G401.6 (cell line): ENCODE results near the gene PAH.

Source experiments
- FAIRE-seq: peaks from 2 replicates; lab custom pipeline; 2012; peaks lifted over from hg19 to GRCh38; lab: Jason Lieb, UNC

Gene PAH

DNA sequence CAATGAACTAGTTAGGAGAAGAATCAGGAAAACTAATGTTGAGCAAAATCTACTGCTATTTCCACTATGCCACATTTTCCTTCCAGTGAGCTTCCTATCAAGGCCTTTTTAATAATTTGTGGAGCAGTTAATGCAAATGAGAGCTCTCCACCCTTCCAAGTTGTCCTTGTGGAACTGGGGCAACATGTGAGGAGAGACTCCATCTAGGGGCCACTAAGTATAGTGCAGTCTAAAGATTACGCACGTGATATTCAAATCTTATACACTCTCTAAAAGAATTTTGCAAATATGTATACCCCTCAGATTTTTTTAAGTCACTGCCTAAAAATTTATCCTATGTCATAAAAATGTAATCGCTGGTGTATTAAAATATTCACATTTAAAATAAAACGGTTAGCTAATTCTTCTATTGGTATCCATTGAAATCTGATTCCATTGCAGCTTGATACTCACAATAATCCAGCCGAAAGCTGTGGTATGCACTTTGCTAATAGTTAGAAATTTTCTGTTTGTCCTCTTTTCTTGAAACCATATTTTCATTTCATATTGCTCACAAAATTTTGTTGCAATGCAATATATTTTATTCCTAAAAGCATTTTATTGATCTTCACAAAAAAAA lies 100.1 kb downstream of the PAH start:
- FAIRE-seq: peak; percentile 65

DNA sequence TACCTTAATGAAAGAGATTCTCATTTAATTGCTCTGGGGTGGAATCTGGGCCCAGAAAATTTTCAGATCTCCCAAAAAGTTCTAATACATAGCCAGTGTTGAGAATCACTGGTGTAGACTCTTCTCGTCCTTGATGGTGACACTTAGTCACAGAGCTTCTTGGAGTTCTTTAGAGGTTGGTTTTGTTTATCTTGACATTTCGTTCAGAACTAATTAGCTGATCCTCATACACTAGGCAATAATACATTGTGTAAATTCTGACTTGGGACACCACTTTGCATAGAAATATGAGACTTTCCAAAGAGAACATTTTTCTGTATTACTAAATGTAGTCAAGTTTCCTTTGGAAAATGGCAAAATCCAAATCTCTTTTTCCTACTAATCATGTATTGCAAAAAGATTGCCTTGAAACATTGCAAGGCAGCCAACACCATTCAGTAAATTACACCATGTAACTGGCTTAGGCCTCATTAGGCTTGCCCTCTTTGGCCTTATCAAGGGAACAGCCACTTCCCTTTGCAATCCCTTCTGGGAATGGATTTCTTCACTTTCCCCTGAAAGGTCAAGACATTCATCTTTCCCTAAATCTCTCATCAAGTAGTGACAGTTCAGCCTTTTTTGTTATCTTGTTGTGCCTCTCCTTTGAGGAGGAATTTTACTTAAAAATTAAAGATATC lies 102.2 kb downstream of the PAH start:
- FAIRE-seq: no peak

DNA sequence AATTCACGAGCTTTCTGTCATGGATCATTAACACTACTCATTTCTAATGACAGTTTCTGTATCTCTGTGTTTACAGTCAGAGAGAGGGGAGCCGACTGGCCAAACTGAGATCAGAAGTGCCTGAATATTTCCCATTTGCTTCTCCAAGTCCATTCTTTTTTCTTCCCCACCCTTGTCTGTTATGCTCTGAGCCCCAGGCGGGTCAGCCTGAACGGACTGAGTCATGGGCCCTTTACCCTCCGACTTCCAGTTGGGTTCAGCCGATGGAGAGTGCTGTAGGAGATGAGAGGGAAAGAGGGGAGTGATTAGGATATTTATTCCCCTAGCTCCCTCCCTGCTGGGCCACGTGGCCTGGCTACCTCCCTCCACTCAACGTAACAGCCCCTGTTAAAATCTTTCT lies 104.7 kb downstream of the PAH start:
- no peak for FAIRE-seq

GRCh38 chr12:102811110-102811737 lies 105.8 kb downstream of the PAH start:
- peak; percentile 33 for FAIRE-seq

GRCh38 chr12:102808412-102808811 lies 108.6 kb downstream of the PAH start:
- FAIRE-seq: no peak

- FAIRE-seq: no peak
Observed at GRCh38 chr12:102806592-102806991, 110.5 kb downstream of the PAH start.

DNA sequence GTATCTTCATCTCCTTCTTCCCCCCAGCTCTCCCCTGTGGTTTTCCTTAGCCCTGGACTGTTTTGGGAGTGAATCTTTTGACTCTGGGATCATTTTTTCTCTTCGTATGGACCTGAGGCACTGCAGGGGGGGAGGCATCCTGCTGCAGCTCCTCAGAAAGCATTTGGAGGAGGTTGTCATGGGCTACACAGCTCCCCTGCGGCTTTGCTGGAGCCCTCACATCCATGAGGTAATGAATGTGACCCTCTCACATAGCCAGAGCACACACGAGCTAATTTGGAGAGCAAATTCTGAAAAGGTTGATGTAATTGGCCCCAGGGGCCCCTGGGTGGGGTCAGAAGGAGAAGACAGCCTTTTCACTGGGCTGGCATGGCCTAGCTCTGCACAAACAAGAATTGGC lies 110.9 kb downstream of the PAH start:
- FAIRE-seq: no peak

DNA sequence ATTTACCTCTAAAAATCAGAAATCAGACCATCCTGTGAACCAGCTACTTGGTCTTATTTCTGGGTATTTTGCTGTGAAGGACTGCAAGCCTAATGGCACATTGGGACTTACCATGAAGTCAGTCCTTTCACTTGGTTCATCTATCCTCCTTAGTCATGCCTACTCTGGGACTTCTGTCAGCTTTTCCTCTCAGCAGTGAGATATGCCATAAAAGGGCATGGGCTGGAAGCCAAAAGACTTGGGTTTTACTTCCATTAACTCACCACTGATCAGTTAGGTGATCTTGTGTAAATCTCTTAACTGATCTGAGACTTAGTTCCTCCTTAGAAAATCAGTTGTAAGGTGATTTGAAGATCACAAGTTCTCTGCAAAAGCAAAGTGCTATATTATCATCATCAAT lies 116.5 kb downstream of the PAH start:
- no peak for FAIRE-seq

- no peak for FAIRE-seq
Observed at GRCh38 chr12:102799229-102799628, 117.8 kb downstream of the PAH start.

DNA sequence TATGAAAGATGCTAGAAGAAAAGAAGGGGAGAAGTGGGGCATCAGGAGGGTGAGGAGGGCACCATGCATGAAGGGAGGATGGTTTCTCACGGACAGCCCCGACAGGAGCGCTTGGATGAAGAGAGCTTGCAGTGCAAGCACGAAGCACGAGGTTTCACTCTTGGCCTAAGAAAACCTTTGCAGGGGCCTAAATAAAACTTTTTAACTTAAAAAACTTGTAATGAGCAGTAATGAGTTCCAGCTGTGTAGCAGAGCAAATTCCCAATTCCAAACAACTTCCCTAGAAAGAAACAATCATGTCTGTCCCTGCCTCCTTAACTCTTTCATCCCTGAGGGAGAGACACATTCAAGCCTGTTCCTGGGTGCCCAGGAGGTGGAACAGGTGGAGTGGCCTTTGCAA lies 119.5 kb downstream of the PAH start:
- no peak for FAIRE-seq

DNA sequence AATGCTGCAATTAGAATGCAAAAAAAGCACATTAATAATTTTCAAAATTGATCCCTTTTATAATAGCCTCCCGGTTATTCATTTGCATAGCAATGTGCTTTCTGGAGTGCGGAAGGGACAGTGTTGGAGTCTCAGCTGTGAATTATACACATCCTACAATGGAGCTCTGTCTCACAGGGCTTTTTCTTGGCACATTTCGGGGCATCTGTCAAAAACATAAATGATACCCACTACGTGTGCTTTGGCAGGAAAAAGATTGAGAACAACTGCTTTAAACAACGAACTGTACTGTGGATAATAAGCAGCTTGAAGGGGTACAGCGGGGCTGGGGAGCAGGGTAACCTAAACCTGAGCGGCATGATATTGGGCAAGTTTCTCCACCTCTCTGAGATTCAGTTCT lies 123.1 kb downstream of the PAH start:
- FAIRE-seq: no peak
